ENCODE data around the gene GNAS.

GRCh38 chr20:58837717-58838116 lies 14.8 kb upstream of the GNAS start:
- TF ChIP-seq CTCF (IDR thresholded peaks at IDR 0.05) (no peak), EP300 (IDR thresholded peaks at IDR 0.05) (no peak), POLR2AphosphoS5 (IDR thresholded peaks at IDR 0.05) (no peak)

All from gastroesophageal sphincter (tissue), 3 donors.